Neural crest cell (in vitro differentiated cells): Measurements from ENCODE around the gene CDKAL1. TPM values are rescaled to one million over a fixed set of nuclear protein-coding genes. Genes with fewer than 3 reads are reported as not detected.

Experiments used
- DNase-seq: peaks from one replicate; pipeline ENCODE4 v3.0.0; 2021; ENCODE audit warnings: low read depth, mixed read lengths, low spot score
- H3K27ac Mint-ChIP-seq: one replicate; pipeline ENCODE4 v1.8.0; 2021; ENCODE audit warnings: mild to moderate bottlenecking, mixed read lengths; ENCODE audit not compliant: unreplicated experiment
- H3K27me3 Mint-ChIP-seq: 2 replicates; pipeline ENCODE4 v1.8.0; 2021; ENCODE audit warnings: low read depth, mild to moderate bottlenecking, mixed read lengths
- H3K36me3 Mint-ChIP-seq: 2 replicates; pipeline ENCODE4 v1.8.0; 2021; ENCODE audit warnings: low read depth, mild to moderate bottlenecking, mixed read lengths
- H3K4me1 Mint-ChIP-seq: 2 replicates; pipeline ENCODE4 v1.8.0; 2021; ENCODE audit warnings: mixed read lengths
- H3K4me3 Mint-ChIP-seq: one replicate; pipeline ENCODE4 v1.8.0; 2021; ENCODE audit warnings: mild to moderate bottlenecking, mixed read lengths
- H3K9me3 Mint-ChIP-seq: 2 replicates; pipeline ENCODE4 v1.8.0; 2021; ENCODE audit warnings: mixed read lengths
- total RNA-seq: library from RNA; stranded (reverse); gene quantifications from 2 replicates; pipeline ENCODE4 v1.2.1, GENCODE V29; 2021
- TF ChIP-seq, protein P1 (sequence below): fragments of 200-600 bp; sonication (generic); conservative IDR thresholded peaks from 2 replicates; pipeline ENCODE4 v1.5.0; 2021; ENCODE audit warnings: antibody characterized with exemption, mild to moderate bottlenecking

Gene CDKAL1
- total RNA-seq, 1 donor from 2014 or later: 25.4 TPM

DNA sequence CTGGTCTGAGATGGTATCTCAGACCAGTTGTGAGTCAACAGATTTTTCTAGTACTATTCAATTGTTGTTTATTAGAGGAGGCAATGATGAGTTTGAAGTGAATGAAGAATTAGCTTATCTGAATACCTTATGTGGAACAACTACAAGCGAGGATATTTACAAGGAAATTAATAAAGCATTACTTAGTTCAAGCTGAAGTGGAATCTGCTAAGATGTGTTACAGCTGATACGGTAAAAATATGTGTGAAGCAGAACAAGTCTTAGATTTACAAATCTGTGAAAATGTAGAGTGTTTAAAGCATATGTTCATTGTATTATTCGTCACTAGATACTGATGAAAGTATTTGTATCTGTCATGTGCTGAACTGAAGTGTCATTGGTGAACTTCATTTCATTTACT is 272.4 kb downstream of the CDKAL1 start:
- no peak overlapping the region for H3K4me3 Mint-ChIP-seq
- H3K4me1 Mint-ChIP-seq: peaks cover 22% of the 10 kb centered on the region
- H3K27ac Mint-ChIP-seq: no peak overlapping the region

GRCh38 chr6:20808439-20808838 is 274.2 kb downstream of the CDKAL1 start:
- Mint-ChIP-seq H3K36me3 (peaks cover 17% of the 10 kb centered on the region), H3K9me3 (peaks cover 7% of the 10 kb centered on the region), H3K27ac (no peak overlapping the region), H3K4me1 (peaks cover 17% of the 10 kb centered on the region), H3K27me3 (no peaks in the 10 kb centered on the region), H3K4me3 (no peak overlapping the region)
- DNase-seq: no peak
- TF ChIP-seq, protein P1, sequence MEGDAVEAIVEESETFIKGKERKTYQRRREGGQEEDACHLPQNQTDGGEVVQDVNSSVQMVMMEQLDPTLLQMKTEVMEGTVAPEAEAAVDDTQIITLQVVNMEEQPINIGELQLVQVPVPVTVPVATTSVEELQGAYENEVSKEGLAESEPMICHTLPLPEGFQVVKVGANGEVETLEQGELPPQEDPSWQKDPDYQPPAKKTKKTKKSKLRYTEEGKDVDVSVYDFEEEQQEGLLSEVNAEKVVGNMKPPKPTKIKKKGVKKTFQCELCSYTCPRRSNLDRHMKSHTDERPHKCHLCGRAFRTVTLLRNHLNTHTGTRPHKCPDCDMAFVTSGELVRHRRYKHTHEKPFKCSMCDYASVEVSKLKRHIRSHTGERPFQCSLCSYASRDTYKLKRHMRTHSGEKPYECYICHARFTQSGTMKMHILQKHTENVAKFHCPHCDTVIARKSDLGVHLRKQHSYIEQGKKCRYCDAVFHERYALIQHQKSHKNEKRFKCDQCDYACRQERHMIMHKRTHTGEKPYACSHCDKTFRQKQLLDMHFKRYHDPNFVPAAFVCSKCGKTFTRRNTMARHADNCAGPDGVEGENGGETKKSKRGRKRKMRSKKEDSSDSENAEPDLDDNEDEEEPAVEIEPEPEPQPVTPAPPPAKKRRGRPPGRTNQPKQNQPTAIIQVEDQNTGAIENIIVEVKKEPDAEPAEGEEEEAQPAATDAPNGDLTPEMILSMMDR: no peak

More for the DNA sequence above, 272.4 kb downstream of the CDKAL1 start:
- H3K36me3 Mint-ChIP-seq: peaks cover 16% of the 10 kb centered on the region
- TF ChIP-seq, protein P1: no peak
- peaks cover 6% of the 10 kb centered on the region for H3K9me3 Mint-ChIP-seq
- no peak for DNase-seq
- H3K27me3 Mint-ChIP-seq: no peaks in the 10 kb centered on the region

DNA sequence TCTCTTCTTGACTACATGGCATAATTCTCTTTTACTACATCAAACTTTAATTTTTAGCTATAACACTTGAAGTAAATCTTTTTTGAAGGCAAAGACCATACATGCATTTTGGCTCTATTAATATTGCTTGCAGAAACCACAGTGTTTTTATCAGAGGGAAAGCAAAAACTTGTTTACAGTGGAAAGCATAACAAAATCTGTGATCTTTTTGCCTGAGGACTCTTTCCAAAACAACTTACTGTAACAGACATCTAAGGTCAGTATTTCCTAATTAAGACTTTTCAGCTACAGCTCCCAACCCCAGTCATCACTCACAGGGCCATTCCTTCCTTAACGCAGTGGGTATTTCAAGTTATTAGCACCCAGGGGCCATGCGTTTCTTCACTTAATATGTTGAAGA is 274.7 kb downstream of the CDKAL1 start:
- peaks cover 8% of the 10 kb centered on the region for H3K9me3 Mint-ChIP-seq
- H3K27ac Mint-ChIP-seq: no peak overlapping the region
- peaks cover 19% of the 10 kb centered on the region for H3K36me3 Mint-ChIP-seq
- no peak overlapping the region for H3K4me3 Mint-ChIP-seq
- TF ChIP-seq, protein P1: no peak
- no peak for DNase-seq
- no peaks in the 10 kb centered on the region for H3K27me3 Mint-ChIP-seq
- peaks cover 17% of the 10 kb centered on the region for H3K4me1 Mint-ChIP-seq

- Mint-ChIP-seq H3K27me3 (no peaks in the 10 kb centered on the region), H3K4me3 (no peak overlapping the region), H3K36me3 (peaks cover 17% of the 10 kb centered on the region), H3K9me3 (peaks cover 7% of the 10 kb centered on the region), H3K27ac (peak overlapping the region; percentile 93), H3K4me1 (peaks cover 15% of the 10 kb centered on the region)
- no peak for DNase-seq
- TF ChIP-seq, protein P1: no peak
Observed at GRCh38 chr6:20810727-20811108, 276.5 kb downstream of the CDKAL1 start.

DNA sequence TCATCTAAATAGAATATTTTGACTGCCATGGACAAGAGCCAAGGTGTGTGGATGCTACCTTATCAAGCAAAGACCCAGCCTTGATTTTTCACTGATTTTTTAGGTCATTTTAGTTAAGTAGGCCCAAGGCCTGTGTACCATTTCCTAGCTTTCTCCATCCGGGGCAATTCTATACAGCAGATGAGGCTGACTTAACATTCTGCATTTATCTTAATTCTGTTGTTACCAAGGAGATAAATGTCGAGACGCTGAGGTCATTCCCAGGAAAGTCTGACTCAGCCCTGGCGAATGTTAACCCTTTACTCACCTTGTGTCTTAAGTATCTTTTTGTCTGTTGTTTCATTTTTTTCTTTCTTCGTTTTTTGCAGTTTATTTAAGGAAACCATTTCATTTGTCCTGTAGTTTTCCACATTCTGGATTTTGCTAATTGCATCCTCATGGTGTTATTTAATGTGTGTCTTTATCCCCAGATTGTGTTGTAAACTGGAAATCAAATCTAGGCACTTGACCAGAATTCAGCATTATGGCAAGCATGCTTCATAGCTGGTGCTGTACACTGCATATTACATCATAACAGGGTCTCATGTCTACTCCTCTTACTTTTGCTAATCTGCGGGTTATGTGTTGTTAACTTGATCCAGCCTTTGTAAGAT is 277.0 kb downstream of the CDKAL1 start:
- H3K27ac Mint-ChIP-seq: peak overlapping the region; percentile 93
- no peak overlapping the region for H3K4me3 Mint-ChIP-seq
- peaks cover 17% of the 10 kb centered on the region for H3K36me3 Mint-ChIP-seq
- no peaks in the 10 kb centered on the region for H3K27me3 Mint-ChIP-seq
- TF ChIP-seq, protein P1: no peak
- H3K4me1 Mint-ChIP-seq: peaks cover 21% of the 10 kb centered on the region
- DNase-seq: no peak
- H3K9me3 Mint-ChIP-seq: peaks cover 6% of the 10 kb centered on the region
